NCI-H2196 (cell line): ENCODE measurements around the gene TTBK1.
A peak's percentile ranks its signal among the peaks of the same experiment; 100 is the strongest.

Experiments
- DNase-seq: peaks from one replicate; lab custom pipeline; 2025; ENCODE audit not compliant: unreplicated experiment; lab: John Stamatoyannopoulos, UW

The TTBK1 gene

GRCh38 chr6:43285832-43286231 lies 42.6 kb downstream of the TTBK1 start:
- no peak for DNase-seq

GRCh38 chr6:43286456-43286979 lies 43.2 kb downstream of the TTBK1 start:
- DNase-seq, result no peak

DNA sequence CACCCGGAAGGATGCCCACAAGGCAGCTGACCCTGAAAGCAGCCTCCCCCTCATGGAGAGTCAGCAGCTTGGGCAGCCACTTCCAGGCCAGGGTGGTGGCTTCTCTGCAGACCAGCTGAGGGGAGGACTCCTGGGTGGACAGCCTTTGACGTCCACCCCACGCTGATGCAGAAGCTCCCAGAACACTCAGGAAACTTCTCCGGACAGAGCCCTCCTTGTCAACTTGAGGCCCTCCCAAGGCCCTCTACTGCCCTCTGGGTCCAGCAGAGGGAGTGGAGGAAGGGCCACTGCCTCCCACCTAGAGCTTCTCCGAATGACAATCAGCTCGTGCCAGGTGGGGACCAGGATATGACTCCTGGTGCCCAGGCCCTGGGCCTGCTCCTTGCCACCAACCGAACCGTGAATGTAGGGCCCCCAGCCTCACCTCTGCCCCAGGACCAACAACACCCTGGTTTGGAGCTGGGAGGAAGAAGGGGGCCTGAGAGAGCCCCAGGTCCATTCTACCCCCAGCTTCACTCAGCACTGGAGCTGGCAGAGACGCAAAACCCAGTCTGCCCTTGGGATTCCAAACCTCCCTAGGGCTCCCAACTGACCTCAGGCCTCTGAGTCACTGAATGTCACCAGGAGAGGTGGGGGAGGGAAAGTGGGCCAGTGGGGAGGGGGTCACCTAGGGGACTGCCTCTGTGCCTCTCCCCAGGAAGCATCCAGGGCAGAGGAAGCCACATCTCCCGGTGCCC lies 43.9 kb downstream of the TTBK1 start:
- DNase-seq, result no peak

GRCh38 chr6:43287717-43288679 lies 44.7 kb downstream of the TTBK1 start:
- no peak for DNase-seq

DNA sequence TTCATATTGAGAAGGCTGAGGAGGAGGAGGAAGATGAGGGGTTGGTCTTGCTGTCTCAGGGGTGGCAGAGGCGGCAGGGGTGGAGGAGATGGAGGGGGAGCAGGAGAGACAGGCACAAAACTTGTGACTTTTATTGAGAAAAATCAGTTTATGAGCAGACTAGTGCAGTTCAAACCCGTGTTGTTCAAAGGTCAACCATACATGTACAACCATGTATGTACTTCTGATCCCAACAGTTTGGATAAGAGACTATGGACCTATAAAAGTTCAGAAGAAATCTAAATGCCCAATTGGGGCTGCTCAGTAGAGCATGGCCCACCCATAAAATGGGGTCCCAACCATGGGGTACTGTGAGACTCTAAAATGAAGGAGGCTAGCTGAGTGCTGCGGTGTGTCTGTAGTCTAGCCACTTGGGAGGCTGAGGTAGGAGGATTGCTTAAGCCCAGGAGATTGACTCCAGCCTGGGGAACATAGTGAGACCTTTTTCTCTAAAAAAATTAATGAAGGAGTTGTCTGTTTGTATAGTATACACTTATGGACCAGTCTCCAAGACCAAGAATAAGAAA lies 47.1 kb downstream of the TTBK1 start:
- no peak for DNase-seq

DNA sequence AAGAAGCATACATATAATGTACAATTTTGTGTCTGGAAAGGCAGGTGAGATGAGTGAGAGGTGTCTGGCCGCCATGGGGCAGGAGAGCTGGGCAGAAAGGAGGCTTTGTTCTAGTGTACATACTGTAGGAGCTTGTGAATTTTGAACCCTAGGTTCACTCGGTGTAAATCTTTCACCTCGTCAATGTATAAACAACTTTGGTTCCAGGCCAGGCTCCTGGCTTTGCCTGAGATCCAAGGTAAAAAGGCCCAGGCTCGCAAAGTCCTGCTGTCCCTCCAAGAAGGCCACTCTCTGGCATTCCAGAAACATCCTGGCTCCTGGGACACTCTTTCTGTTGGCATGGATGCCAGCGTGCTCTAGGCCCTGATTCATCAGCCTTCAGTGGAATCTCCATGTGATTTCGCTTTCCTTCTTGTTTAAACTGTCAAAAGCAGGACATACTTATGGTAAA lies 47.6 kb downstream of the TTBK1 start:
- DNase-seq, result no peak

DNA sequence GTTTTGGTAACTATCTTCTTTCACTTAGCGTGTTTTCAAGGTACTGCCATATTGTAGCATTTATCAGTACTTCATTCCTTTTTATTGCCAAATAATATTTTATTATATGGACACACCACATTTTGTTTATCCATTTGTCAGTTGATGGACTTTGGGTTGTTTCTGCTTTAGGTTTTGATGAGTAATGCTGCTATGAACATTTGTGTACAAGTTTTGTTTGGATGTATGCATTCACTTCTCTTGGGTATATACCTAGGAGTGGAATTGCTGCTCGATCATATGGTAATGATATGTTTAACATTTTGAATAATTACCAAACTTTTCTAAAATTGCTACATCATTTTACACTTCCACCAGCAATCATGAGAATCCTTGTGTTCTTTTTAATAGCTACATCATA lies 48.4 kb downstream of the TTBK1 start:
- DNase-seq, result no peak

GRCh38 chr6:43292341-43292740 lies 49.1 kb downstream of the TTBK1 start:
- no peak for DNase-seq

- DNase-seq, result no peak
Observed at GRCh38 chr6:43292763-43293318, 49.6 kb downstream of the TTBK1 start.

- no peak for DNase-seq
Observed at GRCh38 chr6:43293698-43294097, 50.4 kb downstream of the TTBK1 start.

DNA sequence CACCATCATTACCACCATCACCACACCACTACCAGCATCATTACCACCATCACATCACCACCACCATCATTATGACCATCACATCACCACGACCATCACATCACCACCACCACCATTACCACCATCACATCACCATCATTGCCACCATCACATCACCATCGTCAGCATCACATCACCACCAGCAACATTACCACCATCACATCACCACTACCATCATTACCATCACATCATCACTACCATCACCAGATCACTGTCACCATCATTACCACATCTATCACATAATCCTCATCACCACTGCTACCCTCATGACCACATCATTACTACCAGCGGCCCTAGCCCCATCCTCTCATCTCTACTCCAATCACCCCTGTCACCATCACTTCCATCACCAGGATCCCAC lies 51.3 kb downstream of the TTBK1 start:
- no peak for DNase-seq

- no peak for DNase-seq
Observed at GRCh38 chr6:43295456-43295855, 52.2 kb downstream of the TTBK1 start.

DNA sequence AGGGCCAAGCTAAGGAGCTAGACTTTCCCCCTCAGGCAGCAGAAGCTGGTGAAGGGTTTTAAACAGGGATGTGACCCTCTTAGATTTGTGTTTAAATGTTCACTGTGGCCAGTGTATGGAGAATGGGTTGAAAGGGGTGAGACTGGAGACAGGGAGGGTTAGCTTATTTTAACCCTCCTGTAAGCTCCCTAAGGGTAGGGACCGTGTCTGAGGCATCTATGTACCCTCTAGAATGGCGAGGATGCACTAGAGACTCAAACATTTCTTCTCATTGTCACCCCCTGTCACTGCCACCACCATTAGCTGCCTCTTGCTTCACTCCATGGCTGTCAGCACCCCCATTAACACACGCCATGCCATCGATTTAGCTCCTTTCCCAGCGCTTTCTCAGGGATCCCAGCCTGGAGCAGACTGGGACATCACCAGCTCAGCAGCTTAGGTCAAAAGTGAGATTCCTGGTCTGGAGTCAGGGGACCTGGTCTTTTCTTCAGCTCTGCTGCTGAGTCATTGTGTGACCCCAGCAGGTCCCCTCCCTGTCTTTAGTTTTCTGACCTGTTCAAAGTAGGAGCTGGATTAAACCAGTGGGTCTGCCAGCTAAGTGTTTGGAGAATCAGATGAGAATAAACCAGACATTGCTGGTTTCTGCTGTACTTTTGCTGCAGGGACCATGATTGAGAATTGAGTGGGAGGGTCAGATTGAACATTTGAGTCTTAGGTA lies 53.7 kb downstream of the TTBK1 start:
- DNase-seq, result no peak

- peak; percentile 57 for DNase-seq
Observed at GRCh38 chr6:43297644-43298564, 54.6 kb downstream of the TTBK1 start, which contains the start of gene SLC22A7. Gene SLC22A7, plus strand, starts transcription at chr6:43298260. Its CDS starts 99 bp downstream, at chr6:43298359.

GRCh38 chr6:43298565-43299337 lies 55.5 kb downstream of the TTBK1 start:
- no peak for DNase-seq

GRCh38 chr6:43299338-43300293 lies 56.3 kb downstream of the TTBK1 start:
- no peak for DNase-seq

GRCh38 chr6:43301081-43301870 lies 58.0 kb downstream of the TTBK1 start:
- DNase-seq, result no peak
